MCF 10A (cell line): ENCODE results near the gene HSF4. TPM values are rescaled to one million over a fixed set of nuclear protein-coding genes. Genes with fewer than 3 reads are reported as not detected.
A peak's percentile ranks its signal among the peaks of the same experiment; 100 is the strongest.

ENCODE experiments used
- BruUV-seq: library from RNA; stranded (reverse); fragments of 400-500 nt; replicated peaks from 2 replicates; lab custom pipeline; 2021; lab: Mats Ljungman, UMichigan
- CTCF ChIA-PET: fragments of 300-600 bp; sonication (Branson Sonifier 250); formaldehyde crosslinking; extraction: SDS; loops from one replicate; lab custom pipeline; 2021; ENCODE audit warnings: antibody characterized with exemption, inconsistent platforms; lab: Yijun Ruan, JAX
- POLR2A ChIA-PET: fragments of 300-600, 350-650 bp; sonication (Branson Sonifier 250); formaldehyde crosslinking; extraction: SDS; loops from one replicate; lab custom pipeline; 2020; ENCODE audit warnings: antibody characterized with exemption, inconsistent platforms; lab: Yijun Ruan, JAX
- DNase-seq: peaks from one replicate; pipeline ENCODE4 v3.0.0-alpha.2; 2018; ENCODE audit not compliant: unreplicated experiment
- H3K27ac Mint-ChIP-seq: one replicate; pipeline ENCODE4 v1.8.0; 2022; ENCODE audit warnings: mild to moderate bottlenecking, low read depth, mixed read lengths; ENCODE audit not compliant: unreplicated experiment
- H3K27me3 Mint-ChIP-seq: one replicate; pipeline ENCODE4 v1.8.0; 2022; ENCODE audit warnings: mixed read lengths; ENCODE audit not compliant: insufficient read depth, unreplicated experiment
- H3K36me3 Mint-ChIP-seq: one replicate; pipeline ENCODE4 v1.8.0; 2022; ENCODE audit warnings: mild to moderate bottlenecking, moderate library complexity, mixed read lengths; ENCODE audit not compliant: insufficient read depth, unreplicated experiment
- H3K4me1 Mint-ChIP-seq: one replicate; pipeline ENCODE4 v1.8.0; 2022; ENCODE audit warnings: mixed read lengths; ENCODE audit not compliant: insufficient read depth, unreplicated experiment
- H3K4me3 Mint-ChIP-seq: one replicate; pipeline ENCODE4 v1.8.0; 2022; ENCODE audit warnings: mild to moderate bottlenecking, moderate library complexity, mixed read lengths; ENCODE audit not compliant: unreplicated experiment
- H3K9me3 Mint-ChIP-seq: one replicate; pipeline ENCODE4 v1.8.0; 2022; ENCODE audit warnings: mixed read lengths; ENCODE audit not compliant: unreplicated experiment
- CTCF ChIP-seq: fragments of 200-600 bp; IDR thresholded peaks from one replicate; pipeline ENCODE4 v1.8.0; 2022; ENCODE audit warnings: antibody characterized with exemption, mild to moderate bottlenecking; ENCODE audit not compliant: unreplicated experiment
- intact Hi-C: fragments of 100-400 bp; cut with micrococcal nuclease; formaldehyde crosslinking; loops from 2 replicates; pipeline ENCODE4 v1.14.1; 2022
- total RNA-seq: library from RNA; stranded (reverse); gene quantifications from 2 replicates; pipeline ENCODE4 v1.2.3, GENCODE V29; 2022

HSF4 gene
- total RNA-seq, 1 experiment from 2014 or later, result 34.3 TPM

- peak; percentile 71 for TF ChIP-seq CTCF
- POLR2A ChIA-PET, result interaction anchor here (0.7 to 4.9 kb wide), 10 partner anchors 10 to 200 kb away, joined by 3 to 46 read pairs (median 3); partner anchors contain the start of genes CES4A, FBXL8 and TRADD
- peak; percentile 85 for DNase-seq
- H3K27me3 Mint-ChIP-seq, result no peaks in the 10 kb centered on the region
- no peak overlapping the region for H3K27ac Mint-ChIP-seq
- intact Hi-C loops, result loop anchor here (1.0 to 5.0 kb wide), 3 partner anchors 208 to 288 kb away; no protein-coding TSS in a partner anchor
- H3K4me3 Mint-ChIP-seq, result no peak overlapping the region
- CTCF ChIA-PET, result interaction anchor here (0.5 to 2.2 kb wide), 26 partner anchors 9 to 541 kb away, joined by 3 to 12 read pairs (median 4); partner anchors contain the start of genes CES4A, ELMO3, FBXL8 and TRADD
- H3K36me3 Mint-ChIP-seq, result no peaks in the 10 kb centered on the region
- no peaks in the 10 kb centered on the region for H3K9me3 Mint-ChIP-seq
- peaks cover 5% of the 10 kb centered on the region for H3K4me1 Mint-ChIP-seq
- BruUV-seq, result no TSS peak
Measured at GRCh38 chr16:67184995-67185650, 20.6 kb downstream of the HSF4 start.

DNA sequence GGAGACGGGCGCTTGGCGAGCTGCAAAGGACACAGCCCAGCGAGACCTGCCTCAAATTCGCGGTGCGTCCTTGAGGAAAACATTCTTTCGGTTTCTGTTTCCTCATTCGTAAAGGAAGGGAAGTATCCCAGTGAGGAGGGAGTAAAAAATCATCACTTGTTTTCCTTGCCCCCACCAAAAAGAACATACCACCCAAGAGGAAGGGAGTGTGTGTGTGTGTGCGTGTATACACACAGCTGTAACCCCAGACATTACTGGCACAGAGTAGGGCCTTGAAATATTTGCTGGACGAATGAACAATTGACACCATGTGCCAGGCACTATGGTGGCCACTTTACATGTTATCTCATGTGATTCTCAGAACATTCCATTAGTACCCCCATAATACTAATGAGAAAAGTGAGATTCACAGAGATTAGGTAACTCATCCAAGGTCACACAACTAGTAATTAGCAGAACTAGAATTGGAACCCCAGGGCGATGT is 21.1 kb downstream of the HSF4 start:
- Mint-ChIP-seq H3K4me3 (no peak overlapping the region), H3K4me1 (peaks cover 5% of the 10 kb centered on the region), H3K27ac (no peak overlapping the region), H3K36me3 (no peaks in the 10 kb centered on the region), H3K9me3 (no peaks in the 10 kb centered on the region), H3K27me3 (no peaks in the 10 kb centered on the region)
- TF ChIP-seq CTCF, result no peak
- no peak for DNase-seq
- ChIA-PET POLR2A (interaction anchor here (0.7 to 4.9 kb wide), 6 partner anchors 9 to 199 kb away, joined by 3 to 46 read pairs (median 5); partner anchors contain the start of genes FBXL8 and TRADD), CTCF (interaction anchor here (0.6 to 2.2 kb wide), 21 partner anchors 9 to 312 kb away, joined by 3 to 12 read pairs (median 4); partner anchors contain the start of genes CES4A, ELMO3, FBXL8 and TRADD)
- intact Hi-C loops, result loop anchor here (1.0 to 2.0 kb wide), 2 partner anchors 209 to 231 kb away; no protein-coding TSS in a partner anchor
- no TSS peak for BruUV-seq

DNA sequence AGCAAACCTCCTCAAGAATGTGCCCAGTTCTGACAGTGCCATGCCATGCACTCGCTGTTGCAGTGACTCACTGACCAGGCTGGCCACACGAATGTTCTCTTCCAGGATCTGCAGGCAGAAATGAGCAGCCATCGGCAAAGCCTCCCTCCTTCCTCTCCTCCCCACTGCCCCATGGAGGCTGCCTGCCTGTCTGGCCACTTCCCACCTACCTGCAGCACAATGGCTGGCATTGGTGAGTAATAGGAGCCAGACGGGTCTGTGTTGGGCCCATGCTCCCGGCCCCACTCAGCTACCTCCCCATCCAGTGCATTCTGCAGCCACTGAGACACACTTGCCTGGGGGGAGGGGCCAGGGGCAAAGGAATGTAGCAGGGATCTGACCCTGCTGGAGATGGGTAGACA is 22.0 kb downstream of the HSF4 start:
- TF ChIP-seq CTCF, result no peak
- peaks cover 10% of the 10 kb centered on the region for H3K4me1 Mint-ChIP-seq
- no TSS peak for BruUV-seq
- no peak overlapping the region for H3K27ac Mint-ChIP-seq
- CTCF ChIA-PET, result interaction anchor here (0.6 to 2.8 kb wide), 3 partner anchors 12 to 211 kb away, joined by 3 to 11 read pairs (median 10); partner anchors contain the start of gene ELMO3
- intact Hi-C loops, result no loop called here
- no peak for DNase-seq
- no peaks in the 10 kb centered on the region for H3K27me3 Mint-ChIP-seq
- no peaks in the 10 kb centered on the region for H3K9me3 Mint-ChIP-seq
- POLR2A ChIA-PET, result interaction anchor here (4.3 kb wide), 1 partner anchor 12 kb away, joined by 46 read pairs; no protein-coding TSS in a partner anchor
- H3K36me3 Mint-ChIP-seq, result no peaks in the 10 kb centered on the region
- H3K4me3 Mint-ChIP-seq, result no peak overlapping the region
